ENCODE measurements around the gene CATSPER4.

CATSPER4 gene

GRCh38 chr1:26166719-26167281, 23.6 kb upstream of the CATSPER4 start:
- no peak overlapping the region for H3K4me3 ChIP-seq (ENCODE audit: low read length)
- TF ChIP-seq, protein P1, sequence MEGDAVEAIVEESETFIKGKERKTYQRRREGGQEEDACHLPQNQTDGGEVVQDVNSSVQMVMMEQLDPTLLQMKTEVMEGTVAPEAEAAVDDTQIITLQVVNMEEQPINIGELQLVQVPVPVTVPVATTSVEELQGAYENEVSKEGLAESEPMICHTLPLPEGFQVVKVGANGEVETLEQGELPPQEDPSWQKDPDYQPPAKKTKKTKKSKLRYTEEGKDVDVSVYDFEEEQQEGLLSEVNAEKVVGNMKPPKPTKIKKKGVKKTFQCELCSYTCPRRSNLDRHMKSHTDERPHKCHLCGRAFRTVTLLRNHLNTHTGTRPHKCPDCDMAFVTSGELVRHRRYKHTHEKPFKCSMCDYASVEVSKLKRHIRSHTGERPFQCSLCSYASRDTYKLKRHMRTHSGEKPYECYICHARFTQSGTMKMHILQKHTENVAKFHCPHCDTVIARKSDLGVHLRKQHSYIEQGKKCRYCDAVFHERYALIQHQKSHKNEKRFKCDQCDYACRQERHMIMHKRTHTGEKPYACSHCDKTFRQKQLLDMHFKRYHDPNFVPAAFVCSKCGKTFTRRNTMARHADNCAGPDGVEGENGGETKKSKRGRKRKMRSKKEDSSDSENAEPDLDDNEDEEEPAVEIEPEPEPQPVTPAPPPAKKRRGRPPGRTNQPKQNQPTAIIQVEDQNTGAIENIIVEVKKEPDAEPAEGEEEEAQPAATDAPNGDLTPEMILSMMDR (conservative IDR thresholded peaks at IDR 0.05; ENCODE audit: low read depth, low read length): no peak
- DNase-seq (ENCODE audit: low read depth): no peak

- TF ChIP-seq, protein P1 (conservative IDR thresholded peaks at IDR 0.05; ENCODE audit: low read depth, low read length): no peak
- no peak for DNase-seq (ENCODE audit: low read depth)
- H3K4me3 ChIP-seq (ENCODE audit: low read length): peak within 1 kb of the TSS; percentile 74
Measured at GRCh38 chr1:26168410-26169197, 21.8 kb upstream of the CATSPER4 start, which contains the start of gene C1orf232. C1orf232 (minus strand) TSS chr1:26168963; CDS start chr1:26168499, 464 bp downstream.

DNA sequence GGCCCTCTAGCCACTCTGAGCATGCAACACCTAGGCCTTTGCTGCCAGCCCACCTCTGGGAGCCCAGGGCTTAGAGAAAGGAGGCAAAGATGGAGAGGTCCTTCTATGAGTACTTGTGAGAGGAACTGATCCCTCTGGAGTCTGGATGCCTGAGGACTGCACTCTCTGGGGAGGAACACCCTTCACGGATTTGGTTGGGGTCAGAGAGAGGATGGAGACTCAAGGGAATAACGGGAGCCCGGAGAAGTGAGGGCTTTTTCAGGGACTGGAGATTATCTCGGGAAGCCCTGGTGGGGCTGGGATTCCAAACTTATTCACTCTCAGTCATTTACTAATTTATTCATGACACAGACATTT, 21.2 kb upstream of the CATSPER4 start:
- TF ChIP-seq, protein P1 (conservative IDR thresholded peaks at IDR 0.05; ENCODE audit: low read depth, low read length): no peak
- H3K4me3 ChIP-seq (ENCODE audit: low read length): peak overlapping the region; percentile 74
- no peak for DNase-seq (ENCODE audit: low read depth)

- peak; percentile 64 for DNase-seq (ENCODE audit: low read depth)
- peak within 1 kb of the TSS; percentile 74 for H3K4me3 ChIP-seq (ENCODE audit: low read length)
- TF ChIP-seq, protein P1 (conservative IDR thresholded peaks at IDR 0.05; ENCODE audit: low read depth, low read length): peak; percentile 88
Measured at GRCh38 chr1:26169669-26170471, 20.5 kb upstream of the CATSPER4 start, which contains the start of gene ZNF593. ZNF593 (plus strand) TSS chr1:26169908; CDS start chr1:26169984, 76 bp downstream.

GRCh38 chr1:26170472-26170821, 20.0 kb upstream of the CATSPER4 start:
- TF ChIP-seq, protein P1 (conservative IDR thresholded peaks at IDR 0.05; ENCODE audit: low read depth, low read length): no peak
- H3K4me3 ChIP-seq (ENCODE audit: low read length): peak overlapping the region; percentile 74
- no peak for DNase-seq (ENCODE audit: low read depth)

- peak within 1 kb of the TSS; percentile 74 for H3K4me3 ChIP-seq (ENCODE audit: low read length)
- TF ChIP-seq, protein P1 (conservative IDR thresholded peaks at IDR 0.05; ENCODE audit: low read depth, low read length): no peak
- DNase-seq (ENCODE audit: low read depth): peak; percentile 40
Measured at GRCh38 chr1:26171084-26172072, 19.0 kb upstream of the CATSPER4 start, which contains the start of gene ZNF593OS. ZNF593OS (minus strand) TSS chr1:26171832; CDS start chr1:26171661, 171 bp downstream.

Data from retinal pigment epithelial cell (primary cell).